ENCODE measurements around the gene SUCLG2. TPM values are rescaled to one million over a fixed set of nuclear protein-coding genes. Genes with fewer than 3 reads are reported as not detected.

Gene SUCLG2
- total and polyA plus RNA-seq, 2 of the 4 experiments (the other 2 are of a cell fraction) = 26.8 to 34.6 TPM

GRCh38 chr3:67433109-67433508 is 221.3 kb downstream of the SUCLG2 start:
- no peak overlapping the region for H3K23ac ChIP-seq (ENCODE audit: low read depth, low read length)
- no peak overlapping the region for H4K5ac ChIP-seq (ENCODE audit: low read depth, low read length)
- H3K27ac ChIP-seq (ENCODE audit: insufficient read depth, low read length) = no peak overlapping the region
- H3K9me3 ChIP-seq (ENCODE audit: control insufficient read depth, insufficient read depth, low read length) = no peaks in the 10 kb centered on the region
- no peak overlapping the region for H2AFZ ChIP-seq (replicated peaks; ENCODE audit: low read length, poor library complexity)
- H2BK120ac ChIP-seq (ENCODE audit: low read depth, low read length) = no peak overlapping the region
- H3K4me2 ChIP-seq (ENCODE audit: low read depth, low read length) = no peak overlapping the region
- no peak overlapping the region for H3K4ac ChIP-seq (ENCODE audit: low read depth, low read length)
- H3K9me1 ChIP-seq (ENCODE audit: insufficient read depth, low read length) = no peaks in the 10 kb centered on the region
- ATAC-seq (ENCODE audit: low read depth) (peak; percentile 77), DNase-seq (no peak)
- intact Hi-C loops (cut with micrococcal nuclease) = no loop called here
- no peak overlapping the region for H4K91ac ChIP-seq (ENCODE audit: insufficient read depth, low read depth, low read length)
- in situ Hi-C loops (cut with MboI; ENCODE audit: low sequenced_read_pairs) = no loop called here
- H2BK20ac ChIP-seq (ENCODE audit: low read depth, low read length) = no peak overlapping the region
- POLR2A ChIA-PET (ENCODE audit: unreplicated experiment) = no interaction called here
- H3K27me3 ChIP-seq (ENCODE audit: control insufficient read depth, insufficient read depth, low read length) = no peaks in the 10 kb centered on the region
- no peaks in the 10 kb centered on the region; a peak in 1 of 4 replicates for H3K79me1 ChIP-seq (ENCODE audit: low read depth in 1 of 2, low read length in 2 of 2)
- no peak overlapping the region for H2AK5ac ChIP-seq (ENCODE audit: low read depth, low read length)
- no peak overlapping the region for H3K9ac ChIP-seq (ENCODE audit: low read depth, low read length)
- WGBS, 2 experiments (ENCODE audit: extremely low coverage in 2 of 2, insufficient read length in 1 of 2) = no CpG with 5 or more reads among the region's 4 CpGs
- no peak overlapping the region for H3K56ac ChIP-seq (ENCODE audit: extremely low read depth, insufficient read depth, low read length)
- H2BK5ac ChIP-seq (ENCODE audit: low read depth, low read length, poor library complexity, severe bottlenecking) = no peak overlapping the region
- 0 out of 2 replicates have a peak, but pooled peaks cover 2% of the 10 kb centered on the region for H3K4me1 ChIP-seq (ENCODE audit: control insufficient read depth, insufficient read depth, low read length)
- H2AK9ac ChIP-seq (replicated peaks; ENCODE audit: low read depth, low read length, poor library complexity) = no peak overlapping the region
- H3K4me3 ChIP-seq (ENCODE audit: insufficient read depth, low read depth, low read length) = no peak overlapping the region
- no peak overlapping the region for H3K18ac ChIP-seq (ENCODE audit: low read depth, low read length)
- no peak overlapping the region for H3K14ac ChIP-seq (replicated peaks; ENCODE audit: low read depth, low read length)
- TF ChIP-seq RCOR1 (IDR thresholded peaks at IDR 0.05; ENCODE audit: insufficient replicate concordance, low read length) (no peak), USF2 (IDR thresholded peaks at IDR 0.05; ENCODE audit: low read depth, low read length) (no peak), CTCF (conservative IDR thresholded peaks at IDR 0.05; ENCODE audit: low read depth, low read length) (no peak), RAD21 (IDR thresholded peaks at IDR 0.05; ENCODE audit: low read length) (no peak), MXI1 (IDR thresholded peaks at IDR 0.05; ENCODE audit: borderline replicate concordance, low read depth, low read length) (no peak), NFE2L2 (IDR thresholded peaks at IDR 0.05; ENCODE audit: low read depth, low read length) (no peak), RFX5 (IDR thresholded peaks at IDR 0.05; ENCODE audit: low read depth, low read length) (no peak), MAZ (IDR thresholded peaks at IDR 0.05; ENCODE audit: borderline replicate concordance, low read depth, low read length) (no peak), CEBPB (IDR thresholded peaks at IDR 0.05; ENCODE audit: low read depth, low read length) (no peak), SMC3 (IDR thresholded peaks at IDR 0.05; ENCODE audit: low read depth, low read length) (no peak), BHLHE40 (IDR thresholded peaks at IDR 0.05; ENCODE audit: low read depth, low read length) (no peak), ELK1 (IDR thresholded peaks at IDR 0.05; ENCODE audit: borderline replicate concordance, low read depth, low read length) (no peak)
- no peaks in the 10 kb centered on the region for H4K20me1 ChIP-seq (ENCODE audit: insufficient read depth, low read length)
- no peak overlapping the region for H4K8ac ChIP-seq (ENCODE audit: low read depth in 2 of 2, low read length in 2 of 2)
- CTCF ChIA-PET = interaction anchor here (0.7 kb wide), 1 partner anchor 24 kb away, joined by 3 read pairs; no protein-coding TSS in a partner anchor
- H2BK15ac ChIP-seq (ENCODE audit: low read depth, low read length) = no peak overlapping the region
- dilution Hi-C loops (cut with HindIII; ENCODE audit: low sequenced_read_pairs, unreplicated experiment) = no loop called here
- no peaks in the 10 kb centered on the region for H3K36me3 ChIP-seq (ENCODE audit: control insufficient read depth, insufficient read depth, low read length)
- BruUV-seq (replicated peaks) = no TSS peak

Measured in IMR-90 (cell line).